Neural progenitor cell (in vitro differentiated cells): ENCODE data around the gene MBD4.

Experiments
- EZH2phosphoT487 ChIP-seq: fragments of 200-600 bp; sonication (generic); IDR thresholded peaks from 2 replicates; pipeline ENCODE4 v1.6.1; 2017; ENCODE audit warnings: antibody characterized with exemption
- TF ChIP-seq, protein P1 (sequence below): fragments of 200-600 bp; sonication (generic); IDR thresholded peaks from 2 replicates; pipeline ENCODE4 v1.5.1; 2017; ENCODE audit warnings: antibody characterized with exemption, mild to moderate bottlenecking

GRCh38 chr3:129422897-129423296, 16.9 kb downstream of the MBD4 start:
- no peak for TF ChIP-seq EZH2phosphoT487
- TF ChIP-seq, protein P1, sequence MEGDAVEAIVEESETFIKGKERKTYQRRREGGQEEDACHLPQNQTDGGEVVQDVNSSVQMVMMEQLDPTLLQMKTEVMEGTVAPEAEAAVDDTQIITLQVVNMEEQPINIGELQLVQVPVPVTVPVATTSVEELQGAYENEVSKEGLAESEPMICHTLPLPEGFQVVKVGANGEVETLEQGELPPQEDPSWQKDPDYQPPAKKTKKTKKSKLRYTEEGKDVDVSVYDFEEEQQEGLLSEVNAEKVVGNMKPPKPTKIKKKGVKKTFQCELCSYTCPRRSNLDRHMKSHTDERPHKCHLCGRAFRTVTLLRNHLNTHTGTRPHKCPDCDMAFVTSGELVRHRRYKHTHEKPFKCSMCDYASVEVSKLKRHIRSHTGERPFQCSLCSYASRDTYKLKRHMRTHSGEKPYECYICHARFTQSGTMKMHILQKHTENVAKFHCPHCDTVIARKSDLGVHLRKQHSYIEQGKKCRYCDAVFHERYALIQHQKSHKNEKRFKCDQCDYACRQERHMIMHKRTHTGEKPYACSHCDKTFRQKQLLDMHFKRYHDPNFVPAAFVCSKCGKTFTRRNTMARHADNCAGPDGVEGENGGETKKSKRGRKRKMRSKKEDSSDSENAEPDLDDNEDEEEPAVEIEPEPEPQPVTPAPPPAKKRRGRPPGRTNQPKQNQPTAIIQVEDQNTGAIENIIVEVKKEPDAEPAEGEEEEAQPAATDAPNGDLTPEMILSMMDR: no peak
